Thymus (tissue), 11 donors: Measurements from ENCODE around the gene TSSC4. TPM values are rescaled to one million over a fixed set of nuclear protein-coding genes. Genes with fewer than 3 reads are reported as not detected.

Experiments used
- DNase-seq, 9 donors: peaks; one replicate each; pipeline ENCODE4 v3.0.0-alpha.2; 2013; ENCODE audit warnings: low spot score in 9 of 9, low read depth in 6 of 9, missing footprints in 1 of 9
- H3K27ac ChIP-seq, 2 donors: one replicate each; pipeline ENCODE4 v1.5.1; 2013; ENCODE audit warnings: control low read depth in 1 of 2, low read depth in 1 of 2, low read length in 1 of 2, mild to moderate bottlenecking in 1 of 2, moderate library complexity in 1 of 2
- H3K27me3 ChIP-seq, 2 donors: one replicate each; pipeline ENCODE4 v1.5.1; 2013; ENCODE audit warnings: low read length in 1 of 2; ENCODE audit not compliant: control insufficient read depth in 2 of 2, insufficient read depth in 1 of 2
- H3K36me3 ChIP-seq, 2 donors: one replicate each; pipeline ENCODE4 v1.5.1; 2013; ENCODE audit warnings: low read length in 1 of 2, mild to moderate bottlenecking in 1 of 2, moderate library complexity in 1 of 2; ENCODE audit not compliant: control insufficient read depth in 2 of 2, insufficient read depth in 2 of 2
- H3K4me1 ChIP-seq, 2 donors: one replicate each; pipeline ENCODE4 v1.5.1; 2013; ENCODE audit warnings: low read length in 2 of 2; ENCODE audit not compliant: control insufficient read depth in 2 of 2, insufficient read depth in 2 of 2
- H3K4me3 ChIP-seq, 2 donors: one replicate each; pipeline ENCODE4 v1.5.1; 2013; ENCODE audit warnings: low read length in 2 of 2, control low read depth in 1 of 2, mild to moderate bottlenecking in 1 of 2
- H3K9me3 ChIP-seq, 2 donors: one replicate each; pipeline ENCODE4 v1.5.1; 2013; ENCODE audit warnings: low read length in 1 of 2, mild to moderate bottlenecking in 1 of 2; ENCODE audit not compliant: control insufficient read depth in 2 of 2, insufficient read depth in 1 of 2
- WGBS: extraction: QIAGEN DNeasy Blood & Tissue Kit; methylation state at CpG from one replicate; pipeline ENCODE4 v1.1.7; 2013; 5-methylcytosine and 5-hydroxymethylcytosine counted together
- polyA plus RNA-seq: library from polyadenylated mRNA; stranded (reverse); fragments of 200-250 nt; gene quantifications from one replicate; pipeline ENCODE4 v1.2.3, GENCODE V29; 2013
- total RNA-seq: library from RNA; stranded (reverse); fragments of 120-200 nt; gene quantifications from one replicate; pipeline ENCODE4 v1.2.4, GENCODE V29; 2013
- donor health status: healthy.

The TSSC4 gene
- total and polyA plus RNA-seq, 2 donors = 56.8 to 62.0 TPM

DNA sequence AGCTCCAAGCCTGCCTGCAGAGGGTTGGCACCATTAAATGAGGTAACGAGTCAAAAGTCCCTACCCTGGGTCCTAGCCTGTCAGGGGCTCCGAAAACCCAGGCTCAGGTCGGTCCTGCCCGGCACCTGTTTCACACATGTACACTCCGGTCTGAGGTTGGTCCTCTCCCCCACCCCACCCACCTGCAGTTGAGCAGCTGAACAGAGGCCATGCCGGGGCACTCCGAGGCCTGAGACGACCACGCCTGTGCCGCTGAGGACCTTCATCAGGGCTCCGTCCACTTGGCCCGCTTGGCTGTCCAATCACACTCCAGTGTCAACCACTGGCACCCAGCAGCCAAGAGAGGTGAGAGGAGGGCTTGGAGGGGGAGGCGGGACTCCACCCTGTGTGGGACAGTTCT, 1.6 kb downstream of the TSSC4 start:
- H3K27me3 ChIP-seq = no peaks in the 10 kb centered on the region
- no peak overlapping the region for H3K4me3 ChIP-seq
- peaks cover 0 to 5% of the 10 kb centered on the region in 2 donors for H3K9me3 ChIP-seq
- DNase-seq = no peak
- no peak overlapping the region for H3K27ac ChIP-seq
- H3K4me1 ChIP-seq = peaks cover 18 to 25% of the 10 kb centered on the region in 2 donors
- H3K36me3 ChIP-seq = peaks cover 32 to 33% of the 10 kb centered on the region in 2 donors
- 97% methylated on average over 13 of the region's 13 CpGs for WGBS

DNA sequence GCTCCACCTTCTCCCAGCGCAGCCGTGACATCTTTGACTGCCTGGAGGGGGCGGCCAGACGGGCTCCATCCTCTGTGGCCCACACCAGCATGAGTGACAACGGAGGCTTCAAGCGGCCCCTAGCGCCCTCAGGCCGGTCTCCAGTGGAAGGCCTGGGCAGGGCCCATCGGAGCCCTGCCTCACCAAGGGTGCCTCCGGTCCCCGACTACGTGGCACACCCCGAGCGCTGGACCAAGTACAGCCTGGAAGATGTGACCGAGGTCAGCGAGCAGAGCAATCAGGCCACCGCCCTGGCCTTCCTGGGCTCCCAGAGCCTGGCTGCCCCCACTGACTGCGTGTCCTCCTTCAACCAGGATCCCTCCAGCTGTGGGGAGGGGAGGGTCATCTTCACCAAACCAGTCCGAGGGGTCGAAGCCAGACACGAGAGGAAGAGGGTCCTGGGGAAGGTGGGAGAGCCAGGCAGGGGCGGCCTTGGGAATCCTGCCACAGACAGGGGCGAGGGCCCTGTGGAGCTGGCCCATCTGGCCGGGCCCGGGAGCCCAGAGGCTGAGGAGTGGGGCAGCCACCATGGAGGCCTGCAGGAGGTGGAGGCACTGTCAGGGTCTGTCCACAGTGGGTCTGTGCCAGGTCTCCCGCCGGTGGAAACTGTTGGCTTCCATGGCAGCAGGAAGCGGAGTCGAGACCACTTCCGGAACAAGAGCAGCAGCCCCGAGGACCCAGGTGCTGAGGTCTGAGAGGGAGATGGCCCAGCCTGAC, 2.5 kb downstream of the TSSC4 start:
- peaks cover 18 to 25% of the 10 kb centered on the region in 2 donors for H3K4me1 ChIP-seq
- H3K9me3 ChIP-seq = peaks cover 0 to 5% of the 10 kb centered on the region in 2 donors
- DNase-seq = no peak
- no peaks in the 10 kb centered on the region for H3K27me3 ChIP-seq
- no peak overlapping the region for H3K4me3 ChIP-seq
- H3K36me3 ChIP-seq = peaks cover 25 to 30% of the 10 kb centered on the region in 2 donors
- 96% methylated on average over 31 of the region's 31 CpGs for WGBS
- no peak overlapping the region for H3K27ac ChIP-seq

DNA sequence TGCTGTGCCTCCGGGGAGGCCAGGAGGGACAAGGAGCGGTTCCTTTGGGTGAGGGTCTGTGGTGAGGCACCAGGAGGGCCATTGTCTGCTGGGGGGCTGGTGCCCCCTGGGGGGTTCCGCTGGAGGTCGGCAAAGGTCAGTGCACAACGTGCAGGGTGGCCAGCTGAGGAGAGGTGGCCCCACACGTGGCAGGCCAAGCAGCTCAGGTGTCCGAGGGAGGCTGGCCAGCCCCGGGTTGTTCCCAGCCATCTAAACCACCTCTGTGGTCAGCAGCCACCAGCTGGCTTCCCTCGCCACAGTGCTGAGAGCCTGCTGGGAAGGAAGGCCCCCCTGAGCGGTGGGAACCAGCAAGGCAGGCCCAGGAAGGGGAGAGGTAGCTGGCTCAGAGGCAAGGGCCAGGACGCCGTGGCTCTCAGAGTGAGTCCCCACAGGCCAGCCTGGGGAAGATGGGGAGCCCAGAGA, 4.2 kb downstream of the TSSC4 start:
- Histone ChIP-seq H3K9me3 (no peaks in the 10 kb centered on the region), H3K27ac (no peak overlapping the region), H3K36me3 (peaks cover 23 to 30% of the 10 kb centered on the region in 2 donors), H3K27me3 (peaks cover 0 to 16% of the 10 kb centered on the region in 2 donors), H3K4me3 (no peak overlapping the region), H3K4me1 (peaks cover 9 to 13% of the 10 kb centered on the region in 2 donors)
- 85% methylated on average over 12 of the region's 12 CpGs for WGBS
- DNase-seq = no peak

DNA sequence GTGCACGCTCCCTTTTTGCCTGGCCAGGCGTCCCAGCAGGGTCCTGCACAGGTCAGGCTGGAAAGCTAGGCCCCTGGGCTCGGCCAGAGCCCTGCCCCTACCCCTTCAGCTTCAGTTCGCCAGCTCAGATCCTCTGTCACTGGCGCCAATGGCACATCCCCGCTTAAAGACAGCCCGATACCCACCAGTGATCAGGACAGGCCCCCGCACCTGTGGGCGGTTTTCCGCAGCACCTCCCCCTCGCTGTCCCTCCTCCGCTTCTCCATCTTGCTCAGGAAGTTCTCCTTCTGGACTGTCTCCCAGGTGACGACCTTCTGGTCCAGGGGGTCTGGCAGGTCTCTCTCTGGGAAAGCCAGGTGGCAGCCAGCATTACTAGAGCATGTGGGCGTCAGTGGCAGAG, 5.9 kb downstream of the TSSC4 start:
- Histone ChIP-seq H3K9me3 (no peaks in the 10 kb centered on the region), H3K36me3 (peaks cover 23 to 30% of the 10 kb centered on the region in 2 donors), H3K4me1 (peaks cover 6 to 7% of the 10 kb centered on the region in 2 donors), H3K27ac (no peak overlapping the region), H3K27me3 (peaks cover 0 to 21% of the 10 kb centered on the region in 2 donors), H3K4me3 (no peak overlapping the region)
- DNase-seq = no peak
- 95% methylated on average over 14 of the region's 14 CpGs for WGBS

- Histone ChIP-seq H3K27me3 (peaks cover 0 to 21% of the 10 kb centered on the region in 2 donors), H3K4me1 (peaks cover 1 to 2% of the 10 kb centered on the region in 2 donors), H3K4me3 (no peak overlapping the region), H3K9me3 (no peaks in the 10 kb centered on the region), H3K36me3 (peaks cover 22 to 29% of the 10 kb centered on the region in 2 donors), H3K27ac (no peak overlapping the region)
- DNase-seq = no peak
- WGBS = 94% methylated on average over 24 of the region's 24 CpGs
These were observed 6.4 kb downstream of the TSSC4 start for GRCh38 chr11:2406878-2407410.

DNA sequence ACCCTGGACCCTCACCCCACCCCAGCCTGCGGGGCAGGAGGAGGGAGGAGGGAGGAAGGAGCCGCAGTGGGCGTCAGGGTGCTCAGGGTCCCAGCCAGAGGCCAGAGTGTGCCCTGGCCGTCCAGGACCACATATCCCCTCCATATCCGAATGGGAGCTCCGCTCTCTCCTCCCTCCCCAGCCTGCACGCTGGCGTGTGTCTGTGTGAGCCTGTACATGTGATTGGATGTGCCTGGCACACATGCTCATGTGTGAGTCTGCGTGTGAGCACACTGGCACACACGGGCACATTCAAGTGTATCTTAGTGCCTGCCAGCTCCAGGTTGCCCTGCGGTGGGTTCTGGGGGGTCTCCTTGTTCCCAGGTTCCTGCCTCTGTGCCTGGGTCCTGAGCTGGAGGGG, 8.1 kb downstream of the TSSC4 start:
- Histone ChIP-seq H3K9me3 (no peaks in the 10 kb centered on the region), H3K27me3 (peaks cover 0 to 21% of the 10 kb centered on the region in 2 donors), H3K4me3 (no peak overlapping the region), H3K4me1 (no peaks in the 10 kb centered on the region), H3K27ac (no peak overlapping the region), H3K36me3 (peaks cover 5 to 11% of the 10 kb centered on the region in 2 donors)
- WGBS = 95% methylated on average over 11 of the region's 11 CpGs
- no peak for DNase-seq

DNA sequence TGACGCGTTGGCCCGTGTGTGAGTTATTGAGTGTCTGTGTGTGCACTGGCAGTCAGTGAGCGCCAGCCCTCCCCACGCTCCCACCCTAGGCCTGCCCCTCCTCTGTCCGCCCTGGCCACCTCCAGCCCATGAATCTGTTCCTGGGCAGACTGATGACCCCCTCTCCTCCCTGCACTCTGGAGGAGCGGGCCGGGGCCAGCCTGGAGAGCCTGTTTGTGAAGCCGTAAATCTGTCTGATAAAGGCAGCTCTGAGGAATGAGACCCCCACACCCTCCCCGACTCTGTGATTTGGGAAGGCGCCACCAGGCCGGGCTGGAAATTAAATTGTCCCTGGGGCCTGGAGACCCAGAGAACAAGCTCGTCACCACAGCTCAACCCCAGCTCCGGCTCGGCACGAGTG, 8.6 kb downstream of the TSSC4 start:
- peaks cover 0 to 21% of the 10 kb centered on the region in 2 donors for H3K27me3 ChIP-seq
- peaks cover under 1 to 7% of the 10 kb centered on the region in 2 donors for H3K36me3 ChIP-seq
- no peak for DNase-seq
- WGBS = 89% methylated on average over 16 of the region's 16 CpGs
- H3K27ac ChIP-seq = no peak overlapping the region
- H3K4me1 ChIP-seq = no peaks in the 10 kb centered on the region
- no peak overlapping the region for H3K4me3 ChIP-seq
- no peaks in the 10 kb centered on the region for H3K9me3 ChIP-seq

DNA sequence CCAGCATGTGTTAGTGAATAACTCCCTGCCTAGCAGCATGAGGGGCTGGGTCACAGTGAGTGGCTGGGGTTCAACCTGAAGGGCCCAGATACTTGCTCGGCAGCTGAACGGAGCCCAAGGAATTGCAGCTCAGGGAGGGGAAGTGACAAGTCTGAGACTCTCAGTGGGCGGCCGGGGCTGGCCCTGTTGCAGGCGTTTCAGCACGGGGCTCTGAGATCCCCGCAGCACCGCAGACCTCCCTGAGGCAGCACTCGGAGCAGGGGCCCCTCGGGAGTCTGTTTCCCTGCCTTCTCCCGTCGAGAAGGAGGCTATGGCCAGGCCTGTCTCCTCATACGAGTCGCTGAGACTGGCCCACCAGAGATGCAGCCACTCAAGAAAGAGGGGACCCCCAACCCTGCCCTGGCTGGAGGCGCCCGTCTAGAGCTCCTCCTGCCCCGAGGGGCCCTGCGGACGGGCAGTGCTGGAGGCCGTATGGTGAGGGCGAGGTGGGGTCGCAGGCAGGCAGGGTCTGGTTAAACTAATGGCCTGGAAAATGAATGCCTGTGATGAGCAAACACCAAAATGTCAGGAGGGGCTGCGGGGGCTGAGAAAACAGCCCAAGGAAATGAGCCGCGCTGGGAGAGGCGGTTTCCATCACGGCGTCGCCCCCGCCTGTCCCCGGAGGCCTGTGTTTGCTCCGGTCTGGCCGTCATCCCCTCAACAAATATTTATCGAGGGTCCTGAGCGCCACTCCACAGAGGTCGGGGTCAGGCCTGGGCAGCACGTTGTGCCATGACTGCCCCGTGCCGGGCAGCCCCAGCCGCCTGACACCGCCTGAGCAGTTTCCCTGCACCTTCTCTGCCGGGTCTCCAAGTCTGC, 9.3 kb downstream of the TSSC4 start:
- no peak overlapping the region for H3K4me3 ChIP-seq
- H3K9me3 ChIP-seq = no peaks in the 10 kb centered on the region
- H3K36me3 ChIP-seq = no peaks in the 10 kb centered on the region
- WGBS = 85% methylated on average over 42 of the region's 42 CpGs
- H3K4me1 ChIP-seq = no peaks in the 10 kb centered on the region
- no peak for DNase-seq
- H3K27ac ChIP-seq = no peak overlapping the region
- peaks cover 0 to 21% of the 10 kb centered on the region in 2 donors for H3K27me3 ChIP-seq

DNA sequence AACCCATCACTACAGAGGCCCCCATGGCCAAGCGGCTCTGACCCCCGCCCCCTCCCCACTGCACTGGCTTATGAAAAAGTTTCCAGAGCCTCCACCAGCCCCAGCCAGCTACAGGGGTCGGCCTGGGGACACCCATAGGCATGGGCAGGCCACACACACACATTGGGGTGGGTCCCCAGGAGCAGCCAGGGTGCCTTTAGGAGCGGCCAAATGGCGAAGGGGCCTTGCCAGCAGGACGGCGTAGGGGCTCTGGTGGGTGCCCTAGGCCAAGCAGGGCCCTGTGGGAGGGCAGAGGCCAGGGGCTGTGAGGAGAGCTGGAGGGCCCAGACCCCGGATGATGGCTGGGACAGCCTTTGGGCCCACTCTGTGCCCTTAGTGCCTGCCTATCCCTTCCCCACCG, 10.1 kb downstream of the TSSC4 start:
- peaks cover 0 to 21% of the 10 kb centered on the region in 2 donors for H3K27me3 ChIP-seq
- H3K4me1 ChIP-seq = no peaks in the 10 kb centered on the region
- H3K27ac ChIP-seq = no peak overlapping the region
- H3K9me3 ChIP-seq = no peaks in the 10 kb centered on the region
- DNase-seq = no peak
- no peaks in the 10 kb centered on the region for H3K36me3 ChIP-seq
- H3K4me3 ChIP-seq = no peak overlapping the region
- 95% methylated on average over 9 of the region's 9 CpGs for WGBS
